ENCODE measurements around the gene RPAIN.

The RPAIN gene

DNA sequence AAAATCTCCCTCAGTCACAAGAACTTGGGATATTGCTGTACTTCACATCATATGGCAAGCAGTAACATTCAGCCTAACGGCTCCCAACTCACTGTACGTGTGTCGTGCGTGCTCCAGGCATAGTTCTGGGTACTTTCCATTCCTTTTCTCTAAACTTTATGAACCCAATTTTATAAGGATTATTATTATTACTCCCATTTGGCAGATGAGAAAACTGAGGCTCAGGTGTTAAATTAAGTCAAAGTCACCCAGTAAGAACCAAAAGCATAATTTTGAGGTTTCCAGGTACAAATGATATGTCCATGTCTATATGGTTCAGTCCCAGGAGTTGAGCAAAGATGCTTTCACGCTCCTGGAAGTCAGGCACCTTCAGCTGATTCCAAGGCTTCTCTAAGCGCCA lies 23.7 kb downstream of the RPAIN start:
- ChIA-PET POLR2A (no interaction called here), CTCF (interaction anchor here (1.7 kb wide), 1 partner anchor 10 kb away, joined by 8 read pairs; no protein-coding TSS in a partner anchor)
- no peak for DNase-seq (ENCODE audit: extremely low spot score)
- TF ChIP-seq, protein P1, sequence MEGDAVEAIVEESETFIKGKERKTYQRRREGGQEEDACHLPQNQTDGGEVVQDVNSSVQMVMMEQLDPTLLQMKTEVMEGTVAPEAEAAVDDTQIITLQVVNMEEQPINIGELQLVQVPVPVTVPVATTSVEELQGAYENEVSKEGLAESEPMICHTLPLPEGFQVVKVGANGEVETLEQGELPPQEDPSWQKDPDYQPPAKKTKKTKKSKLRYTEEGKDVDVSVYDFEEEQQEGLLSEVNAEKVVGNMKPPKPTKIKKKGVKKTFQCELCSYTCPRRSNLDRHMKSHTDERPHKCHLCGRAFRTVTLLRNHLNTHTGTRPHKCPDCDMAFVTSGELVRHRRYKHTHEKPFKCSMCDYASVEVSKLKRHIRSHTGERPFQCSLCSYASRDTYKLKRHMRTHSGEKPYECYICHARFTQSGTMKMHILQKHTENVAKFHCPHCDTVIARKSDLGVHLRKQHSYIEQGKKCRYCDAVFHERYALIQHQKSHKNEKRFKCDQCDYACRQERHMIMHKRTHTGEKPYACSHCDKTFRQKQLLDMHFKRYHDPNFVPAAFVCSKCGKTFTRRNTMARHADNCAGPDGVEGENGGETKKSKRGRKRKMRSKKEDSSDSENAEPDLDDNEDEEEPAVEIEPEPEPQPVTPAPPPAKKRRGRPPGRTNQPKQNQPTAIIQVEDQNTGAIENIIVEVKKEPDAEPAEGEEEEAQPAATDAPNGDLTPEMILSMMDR (IDR thresholded peaks at IDR 0.05; ENCODE audit: control extremely low read depth, extremely low read depth, low read depth, missing control alignments): no peak

DNA sequence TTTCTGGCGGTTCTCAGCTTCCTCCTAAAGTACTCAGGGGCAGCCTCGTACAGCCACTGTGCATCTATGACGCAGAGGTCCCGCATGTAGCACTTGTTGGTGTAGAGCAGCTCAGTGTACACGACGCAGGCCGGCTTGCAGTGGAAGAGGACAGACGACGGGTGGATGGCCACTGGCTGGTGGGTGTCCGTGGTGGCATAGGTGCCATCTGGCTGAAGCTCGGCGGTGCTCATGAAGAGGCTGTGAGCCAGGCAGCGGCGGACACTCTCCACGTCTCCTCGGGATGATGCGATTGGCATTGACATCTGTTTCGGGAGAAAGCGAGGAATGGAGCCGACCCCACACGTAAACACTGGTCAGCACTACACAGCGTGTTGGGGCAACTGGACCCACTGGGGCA lies 24.2 kb downstream of the RPAIN start:
- ChIA-PET POLR2A (no interaction called here), CTCF (interaction anchor here (1.7 kb wide), 1 partner anchor 10 kb away, joined by 8 read pairs; no protein-coding TSS in a partner anchor)
- TF ChIP-seq, protein P1 (IDR thresholded peaks at IDR 0.05; ENCODE audit: control extremely low read depth, extremely low read depth, low read depth, missing control alignments): no peak
- DNase-seq (ENCODE audit: extremely low spot score): no peak

DNA sequence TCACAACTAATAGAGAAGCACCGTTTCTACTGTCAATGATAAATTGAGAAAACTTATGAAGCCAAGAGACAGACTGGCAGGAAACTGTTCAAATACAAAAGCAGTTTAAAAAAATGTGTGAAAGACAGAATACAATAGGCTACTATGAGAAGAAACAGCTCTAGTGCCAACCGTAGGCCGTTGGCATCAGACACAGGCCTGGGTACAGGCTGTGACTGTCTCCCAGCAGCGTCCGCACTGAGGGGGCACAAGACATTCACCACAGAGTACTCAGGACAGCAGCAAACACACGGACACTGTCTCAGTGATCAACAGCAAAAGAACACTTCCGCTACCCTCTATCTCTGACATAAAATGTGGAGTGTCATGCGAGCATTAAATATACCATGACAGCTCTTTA lies 26.8 kb downstream of the RPAIN start:
- CTCF ChIA-PET: interaction anchor here (1.4 kb wide), 1 partner anchor 9 kb away, joined by 4 read pairs; no protein-coding TSS in a partner anchor
- TF ChIP-seq, protein P1 (IDR thresholded peaks at IDR 0.05; ENCODE audit: control extremely low read depth, extremely low read depth, low read depth, missing control alignments): no peak
- no peak for DNase-seq (ENCODE audit: extremely low spot score)
- POLR2A ChIA-PET: interaction anchor here (0.6 kb wide), 1 partner anchor 13 kb away, joined by 3 read pairs; no protein-coding TSS in a partner anchor

DNA sequence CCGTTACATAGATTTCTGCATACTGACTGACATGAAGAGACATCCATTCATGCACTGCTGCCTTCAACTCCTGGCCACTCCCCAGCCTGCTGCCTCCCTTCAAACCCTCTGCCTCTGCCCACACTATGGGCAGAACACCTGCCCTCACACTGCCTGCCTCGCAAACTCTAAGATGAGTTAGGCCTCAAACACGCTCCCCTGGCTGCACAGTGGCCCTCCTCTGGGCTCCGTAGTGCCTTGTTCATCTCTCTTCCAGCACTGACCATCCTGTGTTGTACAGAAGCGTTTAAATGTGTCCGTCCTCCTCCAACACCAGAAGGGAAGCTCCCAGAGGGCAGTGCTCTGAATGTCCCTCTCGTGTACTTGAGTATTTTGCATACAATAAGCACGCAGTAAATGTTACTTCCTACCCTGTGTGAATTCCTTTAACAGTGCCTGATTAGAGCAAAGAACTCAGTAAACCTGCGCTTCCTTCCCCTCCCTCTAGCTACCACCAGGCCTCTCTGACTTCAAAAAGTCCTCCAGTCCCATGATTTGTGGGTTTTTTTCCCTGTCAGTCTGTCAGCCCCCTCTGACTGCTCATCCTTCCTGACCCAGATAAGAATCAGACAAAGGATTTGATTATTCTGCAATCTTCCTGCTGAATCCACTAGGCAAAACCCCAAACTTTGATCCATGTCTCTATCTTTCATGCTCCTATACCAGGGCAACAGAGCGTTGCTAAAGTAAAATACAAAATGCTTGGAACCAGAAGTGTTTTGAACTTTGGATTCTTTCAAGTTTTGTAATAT lies 44.9 kb downstream of the RPAIN start:
- ChIA-PET CTCF (interaction anchor here (0.9 to 2.7 kb wide), 2 partner anchors 25 to 32 kb away, joined by 4 to 16 read pairs; partner anchors contain the start of gene C1QBP), POLR2A (no interaction called here)
- no peak for DNase-seq (ENCODE audit: extremely low spot score)
- TF ChIP-seq, protein P1 (IDR thresholded peaks at IDR 0.05; ENCODE audit: control extremely low read depth, extremely low read depth, low read depth, missing control alignments): no peak

DNA sequence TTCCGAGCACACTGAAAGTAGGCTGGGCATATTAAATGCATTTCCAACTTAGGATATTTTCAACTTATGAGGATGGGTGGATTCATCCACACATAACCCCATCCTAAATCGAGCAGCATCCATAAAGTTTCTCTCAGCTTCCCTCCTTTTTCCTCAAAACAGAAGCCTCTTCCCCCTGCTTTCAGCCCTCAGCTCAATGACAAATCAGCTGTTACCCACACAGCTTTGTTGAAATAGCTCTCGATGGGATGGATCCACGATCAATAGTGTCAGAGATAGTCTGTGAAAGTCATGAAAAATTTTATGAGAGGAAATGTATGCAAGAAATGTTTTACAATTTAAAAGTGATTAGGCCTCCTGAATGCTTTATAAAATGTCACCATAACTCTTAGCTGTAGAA lies 46.3 kb downstream of the RPAIN start:
- CTCF ChIA-PET: interaction anchor here (1.6 kb wide), 1 partner anchor 27 kb away, joined by 13 read pairs; the partner anchor contains the start of gene C1QBP
- no peak for DNase-seq (ENCODE audit: extremely low spot score)
- POLR2A ChIA-PET: no interaction called here
- TF ChIP-seq, protein P1 (IDR thresholded peaks at IDR 0.05; ENCODE audit: control extremely low read depth, extremely low read depth, low read depth, missing control alignments): no peak

DNA sequence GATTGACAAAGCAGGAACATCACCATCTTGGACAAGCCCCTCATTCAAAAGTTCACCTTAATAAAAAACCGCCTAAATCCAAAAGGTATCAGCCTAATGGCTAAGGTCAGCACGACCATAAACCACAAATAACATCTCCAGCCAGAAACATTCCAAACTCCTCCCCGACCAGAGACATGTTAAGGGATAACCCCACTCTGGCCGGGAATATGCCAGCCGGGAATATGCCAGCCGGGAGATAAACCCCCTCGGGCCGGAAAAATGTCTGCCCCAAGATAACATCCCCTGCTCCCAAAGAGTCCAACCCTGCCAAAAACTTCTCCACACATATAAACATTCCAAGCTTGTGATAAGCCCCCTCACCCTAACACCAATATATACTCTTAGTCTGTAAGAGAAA lies 47.4 kb downstream of the RPAIN start:
- POLR2A ChIA-PET: no interaction called here
- TF ChIP-seq, protein P1 (IDR thresholded peaks at IDR 0.05; ENCODE audit: control extremely low read depth, extremely low read depth, low read depth, missing control alignments): no peak
- CTCF ChIA-PET: interaction anchor here (1.6 to 1.8 kb wide), 2 partner anchors 28 kb away, joined by 7 to 13 read pairs; partner anchors contain the start of gene C1QBP
- DNase-seq (ENCODE audit: extremely low spot score): no peak

All from GM10248 (cell line).